H1 (cell line): Measurements from ENCODE around the gene PDXDC1. TPM values are rescaled to one million over a fixed set of nuclear protein-coding genes. Genes with fewer than 3 reads are reported as not detected.
"Not testable (repeated sequence)": the region's sequence is repeated elsewhere in the genome, so short reads cannot be mapped to it uniquely, and the experiment has no call there.

Experiments
- CTCF ChIA-PET: fragments of 300-600 bp; sonication (Branson Sonifier 250); formaldehyde crosslinking; loops from one replicate; lab custom pipeline; 2021; ENCODE audit not compliant: partially characterized antibody; lab: Charles Lee
- POLR2A ChIA-PET: fragments of 300-600 bp; sonication (Branson Sonifier 250); formaldehyde crosslinking; loops from one replicate; lab custom pipeline; 2021; ENCODE audit warnings: inconsistent platforms; ENCODE audit not compliant: partially characterized antibody; lab: Charles Lee
- DNase-seq, 2 experiments: peaks; one replicate each; pipeline versions ENCODE4 v3.0.0 to v3.0.0-alpha.2; 2010 to 2022; ENCODE audit warnings: low spot score in 2 of 2, low read depth in 1 of 2, mixed read lengths in 1 of 2
- FAIRE-seq: peaks from 2 replicates; lab custom pipeline; 2011; peaks lifted over from hg19 to GRCh38; lab: Jason Lieb, UNC
- H2AFZ ChIP-seq: 2 replicates; pipeline ENCODE4 v1.8.1; 2012; ENCODE audit warnings: low read length, inconsistent platforms
- H2AK5ac ChIP-seq: 2 replicates; pipeline ENCODE4 v1.6.1; 2013; ENCODE audit warnings: low read depth, low read length
- H2BK120ac ChIP-seq: replicated peaks from 2 replicates; pipeline ENCODE3; 2013; ENCODE audit warnings: low read depth, low read length, inconsistent platforms
- H2BK12ac ChIP-seq: 2 replicates; pipeline ENCODE4 v1.6.1; 2013; ENCODE audit warnings: low read depth, low read length
- H2BK15ac ChIP-seq: 2 replicates; pipeline ENCODE4 v1.6.1; 2013; ENCODE audit warnings: low read length
- H2BK20ac ChIP-seq: 2 replicates; pipeline ENCODE4 v1.6.1; 2013; ENCODE audit warnings: low read length
- H2BK5ac ChIP-seq: 2 replicates; pipeline ENCODE4 v1.6.1; 2013; ENCODE audit warnings: low read depth, low read length
- H3K14ac ChIP-seq: 2 replicates; pipeline ENCODE4 v1.6.1; 2013; ENCODE audit warnings: inconsistent platforms; ENCODE audit not compliant: insufficient read length
- H3K18ac ChIP-seq: 2 replicates; pipeline ENCODE4 v1.6.1; 2013; ENCODE audit warnings: low read length; ENCODE audit errors: extremely low read depth
- H3K23ac ChIP-seq: 2 replicates; pipeline ENCODE4 v1.6.1; 2013; ENCODE audit warnings: inconsistent platforms; ENCODE audit not compliant: insufficient read length
- H3K23me2 ChIP-seq: 2 replicates; pipeline ENCODE4 v1.6.1; 2013; ENCODE audit warnings: low read depth, low read length
- H3K27ac ChIP-seq: 2 replicates; pipeline ENCODE4 v1.6.1; 2011; ENCODE audit warnings: low read depth, low read length, inconsistent platforms
- H3K27me3 ChIP-seq, 4 experiments: replicated peaks in 1 of 4; 1 replicate in 1 of 4; 2 replicates in 3 of 4; pipeline versions ENCODE4 v1.6.1 to v1.8.1; 2011 to 2013; ENCODE audit warnings: low read length in 3 of 4, mild to moderate bottlenecking in 3 of 4, inconsistent platforms in 2 of 4, mixed read lengths in 2 of 4, moderate library complexity in 1 of 4; ENCODE audit not compliant: control insufficient read depth in 3 of 4, insufficient read depth in 3 of 4; ENCODE audit errors: extremely low read depth in 1 of 4
- H3K36me3 ChIP-seq, 4 experiments: 2 replicates each; pipeline versions ENCODE4 v1.6.1 to v1.8.1; 2011 to 2013; ENCODE audit warnings: mild to moderate bottlenecking in 4 of 4, low read length in 3 of 4, moderate library complexity in 2 of 4, control low read depth in 1 of 4, inconsistent platforms in 1 of 4; ENCODE audit not compliant: insufficient read depth in 4 of 4, control insufficient read depth in 2 of 4
- H3K4ac ChIP-seq: replicated peaks from 2 replicates; pipeline ENCODE3; 2013; ENCODE audit warnings: low read length, low read depth, mixed read lengths, inconsistent platforms; ENCODE audit not compliant: insufficient read length
- H3K4me1 ChIP-seq, 4 experiments: replicated peaks in 1 of 4; 1 replicate in 1 of 4; 2 replicates in 3 of 4; pipeline versions ENCODE4 v1.6.1 to v1.8.1; 2011 to 2013; ENCODE audit warnings: low read length in 3 of 4, inconsistent platforms in 2 of 4, mixed read lengths in 1 of 4; ENCODE audit not compliant: insufficient read depth in 4 of 4, control insufficient read depth in 3 of 4
- H3K4me2 ChIP-seq, 2 experiments: 2 replicates each; pipeline versions ENCODE4 v1.6.1 to v1.8.1; 2011 to 2013; ENCODE audit warnings: low read depth in 2 of 2, low read length in 2 of 2, control low read depth in 1 of 2, inconsistent platforms in 1 of 2, mild to moderate bottlenecking in 1 of 2; ENCODE audit not compliant: insufficient read depth in 1 of 2
- H3K4me3 ChIP-seq, 4 experiments: fragments of 200-600, 300-600 bp in 1 of 4; sonication (generic), shearing (Covaris generic), sonication (Bioruptor Twin) in 1 of 4; 2 replicates each; pipeline versions ENCODE4 v1.5.1 to v1.8.1; 2011 to 2016; ENCODE audit warnings: low read length in 4 of 4, low read depth in 3 of 4, control low read depth in 2 of 4, inconsistent platforms in 2 of 4, mild to moderate bottlenecking in 2 of 4, mixed read lengths in 1 of 4, moderate library complexity in 1 of 4; ENCODE audit not compliant: insufficient read depth in 2 of 4; ENCODE audit errors: extremely low read depth in 1 of 4
- H3K56ac ChIP-seq: replicated peaks from 2 replicates; pipeline ENCODE3; 2013; ENCODE audit warnings: low read depth, mild to moderate bottlenecking, mixed read lengths, low read length, inconsistent platforms; ENCODE audit not compliant: insufficient read length
- H3K79me1 ChIP-seq: 2 replicates; pipeline ENCODE4 v1.6.1; 2013; ENCODE audit warnings: low read depth, low read length, control low read depth
- H3K79me2 ChIP-seq, 2 experiments: 2 replicates each; pipeline versions ENCODE4 v1.6.1 to v1.8.1; 2012 to 2013; ENCODE audit warnings: low read length in 2 of 2, mild to moderate bottlenecking in 2 of 2, inconsistent platforms in 1 of 2; ENCODE audit not compliant: insufficient read depth in 2 of 2, control insufficient read depth in 1 of 2
- H3K9ac ChIP-seq, 4 experiments: replicated peaks in 1 of 4; 1 replicate in 1 of 4; 2 replicates in 3 of 4; pipeline versions ENCODE4 v1.6.1 to v1.8.1; 2011 to 2013; ENCODE audit warnings: low read depth in 3 of 4, low read length in 3 of 4, control low read depth in 2 of 4, mild to moderate bottlenecking in 2 of 4, moderate library complexity in 2 of 4, inconsistent platforms in 1 of 4; ENCODE audit errors: extremely low read depth in 1 of 4
- H3K9me3 ChIP-seq, 2 experiments: 2 replicates each; pipeline versions ENCODE4 v1.6.1 to v1.8.1; 2012 to 2013; ENCODE audit warnings: mild to moderate bottlenecking in 2 of 2, moderate library complexity in 2 of 2, control low read depth in 1 of 2, inconsistent platforms in 1 of 2, low read depth in 1 of 2, low read length in 1 of 2, mixed read lengths in 1 of 2; ENCODE audit not compliant: insufficient read depth in 2 of 2
- H4K20me1 ChIP-seq, 2 experiments: replicated peaks in 1 of 2; 2 replicates each; pipeline versions ENCODE3 to v1.8.1; 2011 to 2013; ENCODE audit warnings: inconsistent platforms in 2 of 2, low read length in 2 of 2, mild to moderate bottlenecking in 1 of 2; ENCODE audit not compliant: insufficient read depth in 2 of 2, control insufficient read depth in 1 of 2
- H4K5ac ChIP-seq: 2 replicates; pipeline ENCODE4 v1.6.1; 2013; ENCODE audit warnings: low read length, low read depth, mixed read lengths, inconsistent platforms; ENCODE audit not compliant: insufficient read length
- H4K8ac ChIP-seq: 2 replicates; pipeline ENCODE4 v1.8.0; 2013; ENCODE audit warnings: mild to moderate bottlenecking, moderate library complexity, low read length, inconsistent platforms; ENCODE audit not compliant: insufficient read depth; ENCODE audit errors: extremely low read depth
- H4K91ac ChIP-seq: replicated peaks from 2 replicates; pipeline ENCODE3; 2013; ENCODE audit warnings: low read length, mixed read lengths, inconsistent platforms; ENCODE audit not compliant: insufficient read length
- WGBS, 2 experiments: shearing (Covaris generic) in 1 of 2; methylation state at CpG; one replicate each; pipeline versions ENCODE4 v1.1.6 to v1.1.7; 2013 to 2015; ENCODE audit warnings: low lambda C conversion rate in 2 of 2, mixed read lengths in 2 of 2, inconsistent platforms in 1 of 2, low coverage in 1 of 2, missing lambda C conversion rate in 1 of 2; ENCODE audit not compliant: insufficient replicate concordance in 2 of 2, insufficient coverage in 1 of 2, insufficient read length in 1 of 2; ENCODE audit errors: extremely low coverage in 1 of 2, missing lambda C conversion rate in 1 of 2; 5-methylcytosine and 5-hydroxymethylcytosine counted together
- polyA plus RNA-seq, 7 experiments: library from polyadenylated mRNA; depleted of rRNA in 3 of 7; stranded (reverse) in 5 of 7; unstranded in 2 of 7; fragments of >200 nt in 5 of 7; fragments of 200-250 nt in 2 of 7; gene quantifications; 1 replicate in 5 of 7; 2 replicates in 1 of 7; 4 replicates in 1 of 7; pipeline versions ENCODE4 v1.2.1 to v1.2.3, GENCODE V29; 2011 to 2013; ENCODE audit warnings: missing spikeins in 2 of 7, mixed read lengths in 2 of 7
- total RNA-seq: library from RNA; stranded (reverse); fragmentation: NEBNext Ultra II Directional; extraction: Animal tissue kit (Norgen Biotek cat#: 25700); gene quantifications from 2 replicates; pipeline ENCODE4 v1.2.1, GENCODE V29; 2021

The PDXDC1 gene
- total and polyA plus RNA-seq, 2 of the 8 experiments (the other 6 are each of a cell fraction or from before 2014, with no cell fraction given): 56.6 to 118 TPM

GRCh38 chr16:14996702-14997101, 21.9 kb downstream of the PDXDC1 start:
- H3K14ac ChIP-seq, H3K4me1 ChIP-seq, H3K18ac ChIP-seq, H3K79me1 ChIP-seq, H4K8ac ChIP-seq, CTCF ChIA-PET, H3K23me2 ChIP-seq, H3K56ac ChIP-seq, H3K4ac ChIP-seq, H3K23ac ChIP-seq, H3K27ac ChIP-seq, H3K9me3 ChIP-seq, H3K4me3 ChIP-seq, H4K91ac ChIP-seq, H2AFZ ChIP-seq, H2BK120ac ChIP-seq, H3K4me2 ChIP-seq, H4K5ac ChIP-seq, H2BK20ac ChIP-seq, DNase-seq, H2BK12ac ChIP-seq, H3K9ac ChIP-seq, H2BK15ac ChIP-seq, H4K20me1 ChIP-seq, FAIRE-seq, H2AK5ac ChIP-seq, POLR2A ChIA-PET, H2BK5ac ChIP-seq, H3K27me3 ChIP-seq: not testable (repeated sequence)
- Histone ChIP-seq H3K36me3 (peaks cover 0 to 13% (median 4%) of the 10 kb centered on the region in 4 experiments; a peak in 3 of 8 replicates), H3K79me2 (peaks cover 0 to 18% of the 10 kb centered on the region in 2 experiments; a peak in 2 of 4 replicates)
- 86% methylated on average over 6 of the region's 6 CpGs; no CpG with 5 or more reads in 1 of the 2 experiments for WGBS, 2 experiments

- H3K4me1 ChIP-seq, H3K79me2 ChIP-seq, H4K8ac ChIP-seq, H2BK20ac ChIP-seq, H4K91ac ChIP-seq, CTCF ChIA-PET, H2BK5ac ChIP-seq, H4K5ac ChIP-seq, POLR2A ChIA-PET, H3K4me3 ChIP-seq, FAIRE-seq, H3K79me1 ChIP-seq, H3K27me3 ChIP-seq, H3K27ac ChIP-seq, H3K23me2 ChIP-seq, H2AK5ac ChIP-seq, H3K9me3 ChIP-seq, H2BK12ac ChIP-seq, H3K18ac ChIP-seq, H3K14ac ChIP-seq, H2AFZ ChIP-seq, H4K20me1 ChIP-seq, H3K56ac ChIP-seq, H3K9ac ChIP-seq, H3K4ac ChIP-seq, DNase-seq, H2BK120ac ChIP-seq, H3K4me2 ChIP-seq, H3K23ac ChIP-seq, H2BK15ac ChIP-seq: not testable (repeated sequence)
- peaks cover 0 to 13% (median 4%) of the 10 kb centered on the region in 4 experiments; a peak in 3 of 8 replicates for H3K36me3 ChIP-seq
- 96% methylated on average over 7 of the region's 7 CpGs; no CpG with 5 or more reads in 1 of the 2 experiments for WGBS, 2 experiments
Measured at GRCh38 chr16:14998300-14998699, 23.5 kb downstream of the PDXDC1 start.
